GM19023 (cell line): ENCODE measurements around the gene GANAB.
"Not testable (repeated sequence)": the region's sequence is repeated elsewhere in the genome, so short reads cannot be mapped to it uniquely, and the experiment has no call there.

ENCODE experiments used
- ATAC-seq: cut with Tn5 transposase; IDR thresholded peaks from one replicate; pipeline ENCODE4 v1.9.1; 2021; ENCODE audit warnings: mild to moderate bottlenecking, moderate library complexity; ENCODE audit not compliant: unreplicated experiment

GANAB gene

DNA sequence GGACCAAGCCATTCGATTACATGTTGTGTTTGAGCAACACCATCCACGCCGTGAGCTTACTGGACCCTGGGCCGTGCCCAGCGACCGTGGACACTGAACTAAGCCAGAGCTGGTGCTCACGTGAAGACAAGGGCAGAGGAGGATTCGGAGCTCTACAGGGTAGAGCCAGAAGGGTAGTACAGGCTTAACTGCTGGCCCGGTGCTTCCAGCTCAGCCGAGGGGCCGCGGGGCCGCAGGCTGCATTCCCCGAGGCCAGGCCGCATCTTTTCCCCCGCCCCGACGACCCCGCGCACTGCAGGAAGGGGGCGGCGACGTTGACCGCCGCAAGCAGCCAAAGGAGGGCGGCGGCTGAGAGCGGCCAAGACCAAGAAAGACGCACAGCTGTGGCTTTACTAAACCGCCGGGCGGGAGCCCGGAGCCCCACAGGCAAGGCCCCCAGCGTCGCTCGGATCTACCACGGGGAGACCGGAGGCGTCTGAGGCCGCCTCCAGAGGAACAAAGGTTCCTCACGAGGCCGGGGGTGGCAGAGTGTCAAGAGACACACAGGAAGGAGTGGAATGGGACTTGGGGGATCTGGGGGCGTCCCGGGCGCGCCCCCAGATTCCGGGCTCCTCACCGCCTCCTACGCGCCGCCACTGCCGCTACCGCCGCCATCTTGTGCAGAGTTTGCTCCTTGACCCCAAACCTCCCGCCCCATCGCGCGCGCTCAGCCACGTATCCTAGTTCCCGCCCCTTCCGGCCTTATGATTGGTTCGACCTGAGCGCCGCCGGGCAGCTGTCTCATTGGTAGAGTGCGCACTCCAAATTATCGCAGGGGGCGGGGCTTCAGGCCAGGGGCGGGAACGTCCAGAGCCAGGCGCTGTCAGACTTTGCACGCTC is at the start of gene GANAB:
Gene GANAB, minus strand, starts transcription at position 668 of the 879 bp plus-strand sequence. Its CDS starts 14 bp downstream, at position 654.
- peak; percentile 91 for ATAC-seq

DNA sequence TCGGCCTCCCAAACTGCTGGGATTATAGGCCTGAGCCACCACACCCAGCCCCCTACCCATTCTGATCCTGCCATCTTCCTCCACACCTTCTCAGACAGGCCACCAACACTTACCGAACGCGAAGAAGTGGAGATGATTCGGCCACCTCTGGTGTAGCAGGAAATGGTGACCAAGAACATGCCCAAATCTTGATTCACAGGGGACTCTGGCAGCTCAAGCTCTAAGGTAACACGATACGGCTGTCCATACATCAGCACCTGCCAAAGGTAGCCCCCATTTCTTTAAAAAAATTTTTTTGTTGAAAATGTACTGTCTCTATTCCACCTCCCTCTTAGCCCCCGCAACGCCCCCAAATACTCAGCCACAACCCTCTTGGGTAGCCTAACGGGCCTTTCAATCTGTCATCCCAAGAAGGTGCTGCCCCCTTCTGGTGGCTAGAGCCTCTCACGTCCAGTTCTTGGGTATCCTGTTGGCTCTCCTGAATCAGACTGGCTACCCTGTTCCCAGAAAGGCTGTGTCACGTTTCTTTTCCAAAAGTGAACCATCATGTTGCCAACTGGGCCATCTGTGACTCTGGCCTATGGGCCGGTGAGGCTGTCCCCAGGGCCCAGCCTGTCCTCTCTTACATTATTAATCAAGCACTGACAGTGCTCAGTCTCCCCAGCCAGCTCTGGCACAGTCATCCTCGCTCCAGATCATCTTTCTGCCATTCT is 48.2 kb upstream of the GANAB start:
- no peak for ATAC-seq

GRCh38 chr11:62693624-62694023 is 47.2 kb upstream of the GANAB start:
- ATAC-seq = not testable (repeated sequence)

DNA sequence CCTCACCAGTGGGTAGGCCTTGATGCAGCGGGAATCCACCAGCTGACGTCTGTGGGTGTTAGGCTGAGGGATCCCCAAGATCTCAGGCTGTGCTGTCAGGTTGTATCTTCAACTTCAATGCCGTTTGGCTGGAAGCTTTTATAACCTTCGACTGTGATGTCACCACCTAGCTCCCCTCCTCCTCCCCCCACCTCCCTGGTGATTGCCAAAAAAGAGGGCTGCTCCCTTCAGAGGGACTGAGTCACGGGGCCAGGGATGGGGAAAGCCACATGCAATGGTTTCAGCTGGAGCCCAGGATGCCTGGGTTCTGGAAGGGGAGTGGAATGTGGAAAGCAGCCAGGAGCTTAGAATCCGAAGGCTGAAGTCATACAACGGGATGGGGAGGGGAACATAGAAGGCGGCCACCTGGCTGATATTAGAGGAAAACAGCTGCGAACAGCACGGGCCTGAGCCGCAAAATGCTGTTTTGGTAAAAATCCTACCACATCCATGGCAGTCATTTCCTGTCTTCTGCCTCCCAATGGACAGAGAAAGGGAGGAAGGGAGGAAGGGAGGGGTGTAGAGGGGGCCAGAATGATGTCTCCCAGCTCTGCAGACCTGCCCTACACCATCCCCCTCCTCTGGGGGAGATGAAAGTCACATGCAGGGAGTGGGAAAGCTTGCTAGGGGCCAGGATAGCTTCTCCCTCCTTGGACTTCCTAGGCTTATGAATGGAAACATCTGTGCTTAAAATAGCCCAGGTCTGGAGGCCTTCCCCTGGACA is 43.2 kb upstream of the GANAB start, which contains the start of gene LRRN4CL:
Gene LRRN4CL, minus strand, starts transcription at position 110 of the 763 bp plus-strand sequence. CDS start 1,022 bp downstream, outside the sequence.
- no peak for ATAC-seq

DNA sequence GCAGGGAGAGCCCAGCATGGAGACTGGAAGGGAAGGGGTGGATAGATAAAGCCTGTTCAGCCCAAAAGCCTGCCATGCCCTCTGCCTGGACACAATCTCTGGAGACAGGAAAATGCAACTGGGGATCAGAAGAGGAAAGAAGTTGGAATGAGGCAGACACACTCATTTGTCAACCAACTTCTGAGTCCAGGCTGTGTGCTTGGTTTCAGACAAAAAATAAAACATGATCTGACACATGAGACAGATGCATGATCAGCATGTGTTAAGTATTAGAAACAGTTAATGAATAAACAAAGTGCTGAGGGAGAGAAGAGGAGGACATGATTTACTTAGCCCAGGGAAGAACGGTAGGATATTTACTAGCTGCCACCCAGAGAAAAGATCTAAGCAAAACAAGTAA is 42.1 kb upstream of the GANAB start:
- ATAC-seq = no peak

GRCh38 chr11:62687508-62688396 is 41.3 kb upstream of the GANAB start:
- ATAC-seq = no peak

DNA sequence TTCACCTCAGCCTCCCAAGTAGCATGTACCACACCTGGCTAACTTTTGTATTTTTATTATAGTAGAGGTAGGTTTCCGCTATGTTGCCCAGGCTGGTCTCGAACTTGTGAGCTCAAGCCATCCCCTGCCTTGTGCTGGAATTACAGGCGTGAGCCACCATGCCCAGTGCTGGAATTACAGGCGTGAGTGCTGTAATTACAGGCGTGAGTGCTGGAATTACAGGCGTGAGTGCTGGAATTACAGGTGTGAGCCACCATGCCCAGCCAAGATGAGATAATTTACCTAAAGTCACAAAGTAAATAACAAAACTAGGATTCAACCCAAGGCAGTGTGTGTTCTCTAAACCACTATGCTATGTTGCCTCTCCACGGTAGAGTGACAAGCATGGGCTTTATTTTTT is 36.1 kb upstream of the GANAB start:
- ATAC-seq = no peak

GRCh38 chr11:62680825-62681240 is 34.4 kb upstream of the GANAB start:
- ATAC-seq = no peak

DNA sequence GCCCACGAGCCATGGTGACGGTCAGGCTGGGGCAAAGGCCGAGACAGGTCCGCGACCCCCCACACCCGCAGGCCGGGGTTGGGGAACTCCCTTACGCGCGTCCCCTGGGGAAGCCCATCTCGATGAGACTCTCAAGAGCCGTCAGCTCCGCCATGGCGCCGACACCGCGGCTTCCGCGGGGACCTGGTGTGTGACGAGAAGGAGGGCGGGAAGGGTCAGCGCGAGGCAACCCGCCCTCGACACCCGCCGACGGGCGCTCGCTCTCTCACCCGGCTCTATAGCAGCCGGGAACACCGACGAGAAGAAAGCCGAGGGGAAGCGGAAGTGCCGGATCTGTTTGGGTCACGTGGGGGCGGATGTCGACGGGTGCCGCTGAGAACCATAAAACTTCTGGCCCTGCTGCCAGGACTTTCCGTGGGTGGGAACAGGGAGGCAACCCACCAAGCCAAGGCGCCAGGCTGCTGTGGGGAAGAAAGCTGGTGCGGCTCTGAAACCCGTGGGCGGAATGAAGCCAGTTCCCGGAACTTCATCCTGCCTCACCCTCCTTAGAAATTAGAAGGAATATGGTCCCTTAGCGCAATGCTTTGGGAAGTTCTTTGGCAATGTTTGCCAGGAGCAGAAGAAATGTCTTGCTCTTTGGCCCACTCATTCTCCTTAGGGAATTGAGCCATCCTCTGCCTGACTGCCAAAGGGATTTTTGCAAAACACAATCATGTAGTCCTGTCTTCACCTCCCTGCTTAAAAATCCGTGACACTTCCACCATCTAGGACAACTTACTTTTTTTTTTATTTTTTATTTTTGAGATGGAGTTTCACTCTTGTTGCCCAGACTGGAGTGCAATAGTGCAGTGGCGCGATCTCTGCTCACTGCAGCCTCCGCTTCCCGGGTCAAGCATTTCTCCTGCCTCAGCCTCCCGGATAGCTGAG is 32.6 kb upstream of the GANAB start, which contains the start of gene UBXN1:
Gene UBXN1, minus strand, starts transcription at position 304 of the 927 bp plus-strand sequence. Its CDS starts 150 bp downstream, at position 154.
- ATAC-seq = peak; percentile 59

GRCh38 chr11:62678433-62678769 is 32.0 kb upstream of the GANAB start:
- no peak for ATAC-seq

DNA sequence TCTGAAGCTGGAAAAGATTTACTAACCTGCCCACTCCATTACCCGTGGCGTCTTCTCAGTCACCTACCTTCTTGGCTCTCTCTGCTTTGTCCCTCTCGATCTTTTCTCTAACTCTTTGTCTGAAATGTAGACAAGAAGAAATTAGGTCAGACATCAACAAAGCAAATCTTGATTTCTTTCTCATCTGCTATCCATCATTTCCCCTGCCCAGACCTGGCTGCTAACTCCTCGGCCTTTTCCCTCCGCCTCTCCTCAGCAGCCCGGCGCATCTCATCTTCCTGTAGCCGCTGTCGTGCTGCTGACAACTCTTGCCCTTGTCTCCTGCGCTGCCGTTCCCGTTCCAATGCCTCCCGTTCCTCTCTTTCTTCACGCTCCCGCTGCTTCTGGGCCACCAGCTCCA is 31.3 kb upstream of the GANAB start:
- no peak for ATAC-seq

DNA sequence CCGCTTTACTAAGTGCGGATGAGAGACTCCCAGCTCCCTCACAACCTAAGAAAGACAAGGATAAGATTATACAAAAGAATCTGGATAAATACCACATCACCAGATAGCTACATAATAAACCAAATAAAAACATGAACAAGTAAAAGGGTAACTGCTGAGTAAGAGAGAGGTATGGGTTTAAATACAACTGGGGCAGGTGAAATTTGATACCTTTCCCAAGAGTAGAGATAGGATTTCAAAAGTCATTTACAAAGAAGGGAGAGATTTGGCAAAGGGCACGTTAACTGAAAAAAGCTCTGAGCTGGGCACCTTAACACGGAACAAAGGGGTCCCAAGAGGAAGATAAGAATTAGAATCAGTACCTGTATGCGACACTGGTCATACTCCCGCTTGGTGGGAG is 30.7 kb upstream of the GANAB start:
- no peak for ATAC-seq

DNA sequence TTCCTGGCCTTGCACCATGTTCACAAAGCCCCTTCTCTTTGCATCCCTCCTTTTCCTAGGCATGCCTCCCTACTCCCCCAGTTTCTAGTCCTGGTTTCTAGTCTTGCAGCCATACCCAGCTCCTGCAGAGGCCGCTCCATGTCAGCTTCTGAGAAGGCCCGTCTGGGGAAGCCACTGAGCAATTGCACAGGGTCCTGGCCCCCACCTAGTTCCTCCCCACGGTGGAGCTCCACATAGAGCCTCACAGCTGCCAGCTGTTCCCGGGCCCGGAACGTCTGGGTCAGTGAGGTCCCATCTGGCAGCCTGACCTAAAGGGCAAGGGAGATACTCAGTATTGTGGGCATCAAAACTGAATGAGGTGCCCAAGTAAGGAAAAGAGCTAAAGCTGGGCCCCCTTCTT is 30.3 kb upstream of the GANAB start:
- no peak for ATAC-seq

GRCh38 chr11:62675415-62675814 is 29.0 kb upstream of the GANAB start:
- not testable (repeated sequence) for ATAC-seq

DNA sequence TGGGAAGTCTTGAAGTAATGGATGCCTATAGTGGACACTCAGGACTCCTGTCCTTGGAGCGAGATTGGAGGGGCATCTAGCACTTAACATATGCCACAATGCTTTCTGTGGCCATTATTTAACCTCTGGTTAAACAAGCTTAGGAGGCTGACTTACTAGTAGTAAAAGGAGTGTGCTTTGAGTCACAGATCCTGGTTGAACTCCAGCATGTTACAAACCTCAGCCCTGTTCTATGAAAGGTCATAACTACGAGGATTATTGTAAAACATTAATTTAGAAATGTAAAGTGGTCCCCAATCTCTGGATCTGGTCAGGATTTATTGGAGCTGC is 26.7 kb upstream of the GANAB start:
- no peak for ATAC-seq

DNA sequence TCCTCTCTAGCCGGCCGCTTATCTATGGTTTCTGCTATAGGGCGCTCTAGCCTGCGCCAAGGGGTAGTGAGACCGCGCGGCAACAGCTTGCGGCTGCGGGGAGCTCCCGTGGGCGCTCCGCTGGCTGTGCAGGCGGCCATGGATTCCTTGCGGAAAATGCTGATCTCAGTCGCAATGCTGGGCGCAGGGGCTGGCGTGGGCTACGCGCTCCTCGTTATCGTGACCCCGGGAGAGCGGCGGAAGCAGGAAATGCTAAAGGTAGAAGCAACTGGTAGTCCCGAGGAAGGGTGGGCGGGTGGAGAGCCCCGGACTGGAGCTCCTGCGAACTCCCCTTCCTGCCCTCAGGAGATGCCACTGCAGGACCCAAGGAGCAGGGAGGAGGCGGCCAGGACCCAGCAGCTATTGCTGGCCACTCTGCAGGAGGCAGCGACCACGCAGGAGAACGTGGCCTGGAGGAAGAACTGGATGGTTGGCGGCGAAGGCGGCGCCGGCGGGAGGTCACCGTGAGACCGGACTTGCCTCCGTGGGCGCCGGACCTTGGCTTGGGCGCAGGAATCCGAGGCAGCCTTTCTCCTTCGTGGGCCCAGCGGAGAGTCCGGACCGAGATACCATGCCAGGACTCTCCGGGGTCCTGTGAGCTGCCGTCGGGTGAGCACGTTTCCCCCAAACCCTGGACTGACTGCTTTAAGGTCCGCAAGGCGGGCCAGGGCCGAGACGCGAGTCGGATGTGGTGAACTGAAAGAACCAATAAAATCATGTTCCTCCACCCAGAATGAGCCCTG is 25.4 kb upstream of the GANAB start, which contains the start of the genes LBHD1 and UQCC3:
Gene LBHD1, minus strand, starts transcription at position 660 of the 782 bp plus-strand sequence. CDS start 2,236 bp downstream, outside the sequence.
Gene UQCC3, plus strand, starts transcription at position 66 of the 782 bp plus-strand sequence. Its CDS starts 73 bp downstream, at position 139.
- ATAC-seq = peak; percentile 68

DNA sequence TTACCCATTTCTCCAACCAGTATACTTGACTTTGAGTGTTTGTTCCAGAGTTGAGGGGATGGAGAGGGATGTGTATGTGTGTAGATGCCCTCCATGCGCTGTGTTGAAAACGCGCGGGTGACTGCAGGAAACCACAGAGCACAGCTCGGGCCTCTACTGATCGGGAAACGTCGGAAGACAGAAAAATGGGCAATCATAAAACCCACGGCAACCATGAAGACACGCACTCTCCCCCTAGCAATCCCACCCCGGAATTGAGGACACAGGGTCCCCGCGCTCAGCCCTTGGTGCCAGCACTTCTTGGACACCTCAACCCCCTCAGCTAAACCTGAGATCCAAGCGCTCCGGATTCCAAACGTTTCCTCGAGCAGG is 24.8 kb upstream of the GANAB start:
- ATAC-seq = no peak
